Type B pancreatic cell (in vitro differentiated cells): ENCODE results near the gene CPNE4. TPM values are rescaled to one million over a fixed set of nuclear protein-coding genes. Genes with fewer than 3 reads are reported as not detected.

ENCODE experiments used
- DNase-seq: peaks from one replicate; pipeline ENCODE4 v3.0.0; 2021; ENCODE audit warnings: mixed read lengths; ENCODE audit not compliant: unreplicated experiment; ENCODE audit errors: extremely low spot score
- H3K27ac Mint-ChIP-seq: 2 replicates; pipeline ENCODE4 v1.8.0; 2021; ENCODE audit warnings: mild to moderate bottlenecking, mixed read lengths
- H3K27me3 Mint-ChIP-seq: 2 replicates; pipeline ENCODE4 v1.8.0; 2021; ENCODE audit warnings: mixed read lengths
- H3K36me3 Mint-ChIP-seq: 2 replicates; pipeline ENCODE4 v1.8.0; 2021; ENCODE audit warnings: mixed read lengths
- H3K4me1 Mint-ChIP-seq: one replicate; pipeline ENCODE4 v1.8.0; 2021; ENCODE audit warnings: mixed read lengths; ENCODE audit not compliant: unreplicated experiment
- H3K4me3 Mint-ChIP-seq: 2 replicates; pipeline ENCODE4 v1.8.0; 2021; ENCODE audit warnings: mild to moderate bottlenecking, mixed read lengths
- H3K9me3 Mint-ChIP-seq: 2 replicates; pipeline ENCODE4 v1.8.0; 2021; ENCODE audit warnings: mixed read lengths
- total RNA-seq: library from RNA; stranded (reverse); gene quantifications from 2 replicates; pipeline ENCODE4 v1.2.1, GENCODE V29; 2021; ENCODE audit warnings: low replicate concordance
- TF ChIP-seq, protein P1 (sequence below): fragments of 200-600 bp; sonication (generic); conservative IDR thresholded peaks from 2 replicates; pipeline ENCODE4 v1.5.0; 2021; ENCODE audit warnings: antibody characterized with exemption, mild to moderate bottlenecking

The CPNE4 gene
- total RNA-seq, 1 donor from 2014 or later, result 5.2 TPM

- no peak for DNase-seq
- H3K36me3 Mint-ChIP-seq, result no peaks in the 10 kb centered on the region
Observed at GRCh38 chr3:131804565-131805133, 230.2 kb downstream of the CPNE4 start.

DNA sequence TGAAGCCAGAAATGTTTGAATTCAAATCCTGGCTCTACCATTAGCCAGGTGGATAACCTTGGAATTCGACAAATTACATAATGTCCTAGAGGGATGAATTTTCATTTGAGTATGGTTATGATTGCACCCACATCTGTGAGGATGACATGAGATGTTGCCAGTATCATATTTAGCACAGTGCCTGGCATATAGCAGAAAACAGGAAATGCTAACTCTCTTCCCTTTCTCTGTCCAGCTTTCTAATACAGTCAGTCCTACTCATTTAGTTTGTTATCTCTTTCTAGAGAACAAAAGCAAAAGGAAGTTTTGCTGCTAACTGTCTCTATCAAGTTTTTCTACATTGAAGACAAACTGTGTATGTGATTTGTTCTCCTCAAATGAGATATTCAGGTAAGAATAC is 231.7 kb downstream of the CPNE4 start:
- no peaks in the 10 kb centered on the region for H3K4me1 Mint-ChIP-seq
- no peak overlapping the region for H3K4me3 Mint-ChIP-seq
- peaks cover 3% of the 10 kb centered on the region for H3K27me3 Mint-ChIP-seq
- no peaks in the 10 kb centered on the region for H3K9me3 Mint-ChIP-seq
- no peak for DNase-seq
- TF ChIP-seq, protein P1, sequence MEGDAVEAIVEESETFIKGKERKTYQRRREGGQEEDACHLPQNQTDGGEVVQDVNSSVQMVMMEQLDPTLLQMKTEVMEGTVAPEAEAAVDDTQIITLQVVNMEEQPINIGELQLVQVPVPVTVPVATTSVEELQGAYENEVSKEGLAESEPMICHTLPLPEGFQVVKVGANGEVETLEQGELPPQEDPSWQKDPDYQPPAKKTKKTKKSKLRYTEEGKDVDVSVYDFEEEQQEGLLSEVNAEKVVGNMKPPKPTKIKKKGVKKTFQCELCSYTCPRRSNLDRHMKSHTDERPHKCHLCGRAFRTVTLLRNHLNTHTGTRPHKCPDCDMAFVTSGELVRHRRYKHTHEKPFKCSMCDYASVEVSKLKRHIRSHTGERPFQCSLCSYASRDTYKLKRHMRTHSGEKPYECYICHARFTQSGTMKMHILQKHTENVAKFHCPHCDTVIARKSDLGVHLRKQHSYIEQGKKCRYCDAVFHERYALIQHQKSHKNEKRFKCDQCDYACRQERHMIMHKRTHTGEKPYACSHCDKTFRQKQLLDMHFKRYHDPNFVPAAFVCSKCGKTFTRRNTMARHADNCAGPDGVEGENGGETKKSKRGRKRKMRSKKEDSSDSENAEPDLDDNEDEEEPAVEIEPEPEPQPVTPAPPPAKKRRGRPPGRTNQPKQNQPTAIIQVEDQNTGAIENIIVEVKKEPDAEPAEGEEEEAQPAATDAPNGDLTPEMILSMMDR, result no peak
- no peak overlapping the region for H3K27ac Mint-ChIP-seq
- no peaks in the 10 kb centered on the region for H3K36me3 Mint-ChIP-seq

More at GRCh38 chr3:131804565-131805133, 230.2 kb downstream of the CPNE4 start:
- Mint-ChIP-seq H3K9me3 (no peaks in the 10 kb centered on the region), H3K27me3 (peaks cover 9% of the 10 kb centered on the region), H3K4me3 (no peak overlapping the region), H3K4me1 (no peaks in the 10 kb centered on the region), H3K27ac (no peak overlapping the region)
- TF ChIP-seq, protein P1, result no peak

DNA sequence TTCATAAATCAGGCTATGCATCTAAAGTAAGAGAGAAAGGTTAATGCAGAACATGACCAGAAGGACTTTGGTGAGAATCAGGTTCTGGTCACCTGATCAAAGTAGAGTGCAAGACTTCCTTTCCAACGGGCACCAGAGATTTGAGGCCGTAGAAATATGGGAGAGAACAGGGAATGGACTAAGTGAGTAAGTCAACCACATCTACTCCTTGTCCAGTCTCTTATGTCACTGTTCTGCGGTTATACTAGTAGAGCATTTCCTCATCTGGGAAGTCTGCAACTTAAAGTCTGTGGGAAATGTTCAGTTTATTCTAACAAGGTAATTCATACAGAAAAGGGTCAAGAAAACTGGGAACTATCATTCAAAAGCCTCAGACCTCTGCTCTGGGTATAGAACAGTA is 232.8 kb downstream of the CPNE4 start:
- H3K27ac Mint-ChIP-seq, result no peak overlapping the region
- DNase-seq, result no peak
- no peaks in the 10 kb centered on the region for H3K36me3 Mint-ChIP-seq
- peaks cover 3% of the 10 kb centered on the region for H3K27me3 Mint-ChIP-seq
- no peak overlapping the region for H3K4me3 Mint-ChIP-seq
- H3K4me1 Mint-ChIP-seq, result no peaks in the 10 kb centered on the region
- no peaks in the 10 kb centered on the region for H3K9me3 Mint-ChIP-seq
- TF ChIP-seq, protein P1, result no peak

DNA sequence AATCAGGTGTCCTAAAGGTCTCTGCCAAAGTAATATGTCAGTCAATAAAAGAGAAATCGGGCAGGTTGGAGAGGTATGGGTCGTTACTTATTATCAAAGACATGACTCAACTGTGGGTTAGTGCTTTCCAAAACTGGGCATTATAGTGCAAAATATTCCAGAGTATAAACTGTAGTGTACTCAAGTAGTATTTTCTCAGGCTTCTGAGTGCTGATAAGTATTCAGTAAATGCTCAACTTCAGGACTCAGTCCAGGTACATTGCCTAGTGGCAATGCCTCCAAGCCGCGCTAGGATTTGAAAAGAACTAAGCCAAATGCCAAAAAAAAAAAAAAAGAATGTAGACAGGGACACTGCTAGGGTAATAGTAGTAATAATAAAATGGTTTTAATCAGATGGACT is 233.2 kb downstream of the CPNE4 start:
- TF ChIP-seq, protein P1, result no peak
- Mint-ChIP-seq H3K27me3 (peaks cover 3% of the 10 kb centered on the region), H3K36me3 (no peaks in the 10 kb centered on the region), H3K4me1 (no peaks in the 10 kb centered on the region), H3K4me3 (no peak overlapping the region), H3K9me3 (no peaks in the 10 kb centered on the region), H3K27ac (no peak overlapping the region)
- DNase-seq, result no peak

DNA sequence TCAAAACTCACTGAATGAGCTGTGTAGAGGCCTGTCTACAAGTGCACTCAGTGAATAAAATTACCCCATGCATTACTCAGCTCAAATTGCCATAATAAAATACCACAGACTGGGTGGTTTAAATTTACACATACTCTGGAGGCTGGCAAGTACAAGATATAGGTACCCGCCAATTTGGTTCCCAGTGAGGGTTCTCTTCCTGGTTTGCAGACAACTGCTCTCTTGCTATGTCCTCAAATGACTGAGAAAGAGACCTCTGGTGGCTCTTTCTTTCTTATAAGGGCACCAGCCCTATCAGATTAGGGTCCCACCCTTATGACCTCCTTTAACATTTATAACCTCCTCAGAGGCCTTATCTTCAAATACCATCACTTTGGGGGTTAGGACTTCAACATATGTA is 237.0 kb downstream of the CPNE4 start:
- Mint-ChIP-seq H3K27me3 (peaks cover 12% of the 10 kb centered on the region), H3K4me1 (no peaks in the 10 kb centered on the region), H3K4me3 (no peak overlapping the region), H3K9me3 (no peaks in the 10 kb centered on the region), H3K36me3 (no peaks in the 10 kb centered on the region), H3K27ac (no peak overlapping the region)
- TF ChIP-seq, protein P1, result no peak
- no peak for DNase-seq
